ENCODE results near the gene MANSC1. TPM values are rescaled to one million over a fixed set of nuclear protein-coding genes. Genes with fewer than 3 reads are reported as not detected.

The MANSC1 gene
- not detected in 2 replicates for total RNA-seq (2013; cell fraction: nucleolus; rRNA removed)
- total RNA-seq (2014; rRNA removed) (0.17 TPM in 1 of 2 replicates, not detected in the other), total RNA-seq (2014; rRNA removed; fragmentation: Illumina TruSeq; extraction: Trizol) (0.09 and 0.18 TPM in 2 replicates), total RNA-seq (2021) (0.19 and 0.23 TPM in 2 replicates), polyA plus RNA-seq (2011; rRNA removed) (0.03 TPM in 1 of 2 replicates, not detected in the other), polyA plus RNA-seq (2014; fragmentation: Illumina TruSeq; extraction: Trizol) (0.15 and 0.19 TPM in 2 replicates), polyA plus RNA-seq (2014; fragmentation: Nextera tagmentation; extraction: Ambion mirVana) (under 1 TPM; 0.02 to 0.06 TPM), polyA plus RNA-seq (2014; rRNA removed) (0.08 and 0.13 TPM in 2 replicates), polyA plus RNA-seq (2016; fragmentation: Nextera tagmentation; extraction: Ambion mirVana) (under 1 TPM in 1 of 2 experiments, not detected in 1; 0.04 TPM), polyA minus RNA-seq (2011; rRNA and poly(A)+ RNA removed) (not detected in 2 replicates), Bru-seq, nascent RNA (percentile 12 among the genes with signal in this experiment), BruChase-seq, experiment 1, labeled RNA remaining after a 6-hour chase (percentile 10 among the genes with signal in this experiment), BruChase-seq, experiment 2, labeled RNA remaining after a 2-hour chase (percentile 11 among the genes with signal in this experiment)
- polyA plus RNA-seq (2011; ENCODE audit: low read depth) = not detected
- not detected in 2 replicates for polyA plus RNA-seq (2011; cell fraction: cytosol; rRNA removed)
- polyA plus RNA-seq (2011; cell fraction: nucleus; rRNA removed) = not detected in 2 replicates
- 0.17 TPM in 1 of 2 replicates, not detected in the other for polyA plus RNA-seq (2012)
- not detected in 2 replicates for polyA minus RNA-seq (2011; cell fraction: cytosol; rRNA and poly(A)+ RNA removed)
- not detected in 2 replicates for polyA minus RNA-seq (2011; cell fraction: nucleus; rRNA and poly(A)+ RNA removed)
- long read RNA-seq, experiment 1 = 0 reads
- long read RNA-seq, experiment 2 = 0 reads

- Histone ChIP-seq H3K36me3 (ENCODE audit: control insufficient read depth in 2 of 2, insufficient read depth in 2 of 2, low read length in 1 of 2) (no peaks in the 10 kb centered on the region), H3K9me3 (replicated peaks; ENCODE audit: control insufficient read depth, insufficient read depth, low read length) (no peaks in the 10 kb centered on the region), H3K9ac (ENCODE audit: control insufficient read depth, insufficient read depth, low read length) (peak within 1 kb of the TSS; percentile 28; the same call in 1 of the 2 replicates), H2AFZ (ENCODE audit: control insufficient read depth, low read depth, low read length) (peak within 1 kb of the TSS; percentile 78), H3K4me3 (peak within 1 kb of the TSS; percentile 55), H3K27ac (ENCODE audit: control insufficient read depth, insufficient read depth) (no peak within 1 kb of the TSS), H3K79me2 (ENCODE audit: control insufficient read depth, insufficient read depth, low read length) (no peaks in the 10 kb centered on the region), H4K20me1 (ENCODE audit: control insufficient read depth, insufficient read depth) (no peaks in the 10 kb centered on the region), H3K4me2 (ENCODE audit: control insufficient read depth, insufficient read depth) (peak within 1 kb of the TSS; percentile 93), H3K27me3 (replicated peaks in 1 of 2; ENCODE audit: control insufficient read depth in 2 of 2, insufficient read depth in 2 of 2, low read length in 1 of 2) (peaks cover 0 to 3% of the 10 kb centered on the region in 2 experiments; a peak in 2 of 4 replicates), H3K4me1 (ENCODE audit: control insufficient read depth, insufficient read depth, low read length) (peaks cover 10% of the 10 kb centered on the region)
- no TSS peak for BruUV-seq (replicated peaks)
- POLR2A ChIA-PET = interaction anchor here (0.7 kb wide), 1 partner anchor 303 kb away, joined by 3 read pairs; no protein-coding TSS in a partner anchor
- CTCF ChIA-PET = interaction anchor here (3.2 kb wide), 1 partner anchor 15 kb away, joined by 18 read pairs; no protein-coding TSS in a partner anchor
- SMC1A ChIA-PET (ENCODE audit: uncharacterized antibody, unreplicated experiment) = interaction anchor here (2.3 kb wide), 1 partner anchor 22 kb away, joined by 6 read pairs; no protein-coding TSS in a partner anchor
- in situ Hi-C loops (cut with MboI) (no loop called here), intact Hi-C loops (cut with micrococcal nuclease; ENCODE audit: unreplicated experiment) (no loop called here)
- ATAC-seq (peak; percentile 88), FAIRE-seq (peak; percentile 31), DNase-seq (ENCODE audit: low read depth, low spot score) (no peak)
- RAD21 ChIA-PET (ENCODE audit: unreplicated experiment) = interaction anchor here (1.0 kb wide), 1 partner anchor 257 kb away, joined by 3 read pairs; no protein-coding TSS in a partner anchor
- WGBS (ENCODE audit: insufficient coverage, insufficient replicate concordance, low lambda C conversion rate, missing lambda C conversion rate) = 20% methylated on average over 68 of the region's 68 CpGs
- TF ChIP-seq HDAC2 (IDR thresholded peaks at IDR 0.05) (no peak), CBFB (IDR thresholded peaks at IDR 0.05; ENCODE audit: low read depth) (no peak), POLR2A (IDR thresholded peaks at IDR 0.05; ENCODE audit: low read depth, low read length) (peak; percentile 35; the same call in 1 of the 2 replicates), GATAD2B (conservative IDR thresholded peaks at IDR 0.05; ENCODE audit: low read depth) (peak; percentile 64; the same call in 1 of the 2 replicates), ZBED1 (IDR thresholded peaks at IDR 0.05; ENCODE audit: borderline replicate concordance) (no peak), ATF7 (IDR thresholded peaks at IDR 0.05; ENCODE audit: low read depth) (no peak), NR2F1 (conservative IDR thresholded peaks at IDR 0.05) (no peak), TARDBP (IDR thresholded peaks at IDR 0.05; ENCODE audit: borderline replicate concordance) (no peak), BHLHE40 (IDR thresholded peaks at IDR 0.05; ENCODE audit: borderline replicate concordance in 1 of 2, low read depth in 2 of 2, low read length in 1 of 2) (peak in 1 of 2 experiments; percentile 53; a peak in 1 of 4 replicates), YBX1 (IDR thresholded peaks at IDR 0.05) (no peak), ZNF384 (IDR thresholded peaks at IDR 0.05; ENCODE audit: borderline replicate concordance, low read depth, low read length) (no peak), IKZF1 (conservative IDR thresholded peaks at IDR 0.05) (peak; percentile 65), IKZF2 (IDR thresholded peaks at IDR 0.05) (peak in 1 of 2 experiments; percentile 23; a peak in 1 of 4 replicates), DPF2 (IDR thresholded peaks at IDR 0.05) (peak; percentile 59; the same call in 1 of the 2 replicates), EED (IDR thresholded peaks at IDR 0.05; ENCODE audit: low read depth) (0 out of 2 replicates have a peak, but pooled peaks have one; percentile 40), RELA (IDR thresholded peaks at IDR 0.05; ENCODE audit: borderline replicate concordance, partially characterized antibody) (no peak), PAX5 (IDR thresholded peaks at IDR 0.05; ENCODE audit: borderline replicate concordance, low read depth, low read length) (no peak), FOXM1 (IDR thresholded peaks at IDR 0.05; ENCODE audit: low read depth, low read length) (no peak), TCF12 (IDR thresholded peaks at IDR 0.05; ENCODE audit: low read depth, low read length) (no peak), LARP7 (IDR thresholded peaks at IDR 0.05) (0 out of 2 replicates have a peak, but pooled peaks have one; percentile 34), RAD51 (IDR thresholded peaks at IDR 0.05) (no peak)
- TF ChIP-seq, protein P1, sequence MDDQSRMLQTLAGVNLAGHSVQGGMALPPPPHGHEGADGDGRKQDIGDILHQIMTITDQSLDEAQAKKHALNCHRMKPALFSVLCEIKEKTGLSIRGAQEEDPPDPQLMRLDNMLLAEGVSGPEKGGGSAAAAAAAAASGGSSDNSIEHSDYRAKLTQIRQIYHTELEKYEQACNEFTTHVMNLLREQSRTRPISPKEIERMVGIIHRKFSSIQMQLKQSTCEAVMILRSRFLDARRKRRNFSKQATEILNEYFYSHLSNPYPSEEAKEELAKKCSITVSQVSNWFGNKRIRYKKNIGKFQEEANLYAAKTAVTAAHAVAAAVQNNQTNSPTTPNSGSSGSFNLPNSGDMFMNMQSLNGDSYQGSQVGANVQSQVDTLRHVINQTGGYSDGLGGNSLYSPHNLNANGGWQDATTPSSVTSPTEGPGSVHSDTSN (IDR thresholded peaks at IDR 0.05; ENCODE audit: insufficient replicate concordance, low read depth, low read length) = no peak
Measured at GRCh38 chr12:12349711-12350665, at the start of gene MANSC1. TSS of gene MANSC1 (minus strand) at chr12:12350242. CDS start at chr12:12343314, 6,928 bp downstream.

Measured in GM12878 (cell line).